Coronary artery (tissue), 2 donors: ENCODE results near the gene TMEM200A.

ENCODE experiments used
- DNase-seq: peaks from one replicate; pipeline ENCODE4 v3.0.0-alpha.2; 2017; ENCODE audit warnings: low spot score
- H3K27ac ChIP-seq, 2 donors: fragments of 200-600 bp; sonication (generic); one replicate each; pipeline ENCODE4 v1.5.1; 2016 to 2019
- H3K4me3 ChIP-seq: fragments of 200-600 bp; sonication (generic); 2 replicates; pipeline ENCODE4 v1.5.1; 2016; ENCODE audit warnings: mild to moderate bottlenecking, moderate library complexity
- CTCF ChIP-seq: fragments of 200-600 bp; sonication (generic); IDR thresholded peaks from one replicate; pipeline ENCODE4 v1.5.1; 2019; ENCODE audit warnings: antibody characterized with exemption

TMEM200A gene

DNA sequence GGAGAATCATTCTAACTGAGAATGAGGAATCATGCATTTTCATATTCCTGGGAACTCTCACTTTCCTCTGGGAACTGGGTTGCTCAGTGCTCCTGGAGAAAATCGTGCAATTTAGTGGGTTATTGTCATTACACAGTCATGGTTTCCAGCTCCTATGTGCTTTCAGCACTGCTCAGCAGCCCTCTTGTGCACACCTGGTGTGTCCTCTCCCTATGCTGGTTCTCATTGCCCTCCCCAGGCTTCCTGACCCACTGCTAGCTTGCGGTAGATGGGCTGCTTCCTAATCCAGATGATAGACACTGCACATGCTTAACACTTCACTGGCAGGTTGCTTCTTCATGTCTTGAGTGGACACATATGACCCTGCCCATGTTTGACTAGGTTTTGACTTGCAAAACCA is 39.7 kb downstream of the TMEM200A start:
- H3K4me3 ChIP-seq, result no peak overlapping the region
- no peak overlapping the region for H3K27ac ChIP-seq
- no peak for DNase-seq
- no peak for TF ChIP-seq CTCF

DNA sequence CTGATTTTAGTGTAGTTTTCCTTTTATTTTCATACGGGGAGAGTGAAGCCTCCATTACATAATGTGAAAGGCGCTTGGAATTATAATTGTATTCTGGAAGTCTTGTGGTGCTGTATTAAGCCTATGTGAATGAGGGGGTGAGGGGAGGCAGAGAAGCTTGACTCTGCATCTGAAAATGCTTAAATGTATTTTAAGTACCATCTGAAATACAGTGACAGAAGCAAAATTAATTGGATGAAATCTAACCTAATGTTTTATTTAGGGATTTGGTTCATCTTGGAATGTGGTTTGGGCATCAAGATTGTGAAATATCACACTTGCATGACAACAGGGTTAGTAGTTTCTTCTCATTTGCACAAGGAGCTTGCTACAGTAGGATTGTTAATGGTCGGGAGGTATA is 41.2 kb downstream of the TMEM200A start:
- no peak overlapping the region for H3K27ac ChIP-seq
- DNase-seq, result no peak
- TF ChIP-seq CTCF, result no peak
- H3K4me3 ChIP-seq, result no peak overlapping the region

- Histone ChIP-seq H3K27ac (no peak overlapping the region), H3K4me3 (no peak overlapping the region)
- TF ChIP-seq CTCF, result no peak
- DNase-seq, result no peak
Measured at GRCh38 chr6:130409418-130410100, 43.7 kb downstream of the TMEM200A start.

DNA sequence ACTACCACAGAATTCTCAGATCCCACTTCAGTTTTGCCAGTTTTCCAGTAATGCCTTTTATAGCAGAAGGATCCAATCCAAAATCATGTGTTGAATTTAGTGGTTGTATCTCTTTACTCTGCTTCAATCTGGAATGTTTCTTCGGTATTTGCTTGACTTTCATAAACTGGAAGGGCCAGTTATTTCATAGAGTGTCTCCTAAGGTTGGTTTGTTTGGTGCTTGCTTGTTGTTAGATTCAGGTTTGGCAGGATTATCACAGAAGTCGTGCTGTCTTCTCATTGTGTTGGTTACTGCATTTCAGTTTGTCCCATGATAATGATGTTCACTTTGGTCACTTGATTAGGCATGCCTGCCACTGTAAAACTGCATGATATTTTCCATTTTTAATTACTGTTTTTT is 45.7 kb downstream of the TMEM200A start:
- no peak for TF ChIP-seq CTCF
- H3K4me3 ChIP-seq, result no peak overlapping the region
- no peak for DNase-seq

DNA sequence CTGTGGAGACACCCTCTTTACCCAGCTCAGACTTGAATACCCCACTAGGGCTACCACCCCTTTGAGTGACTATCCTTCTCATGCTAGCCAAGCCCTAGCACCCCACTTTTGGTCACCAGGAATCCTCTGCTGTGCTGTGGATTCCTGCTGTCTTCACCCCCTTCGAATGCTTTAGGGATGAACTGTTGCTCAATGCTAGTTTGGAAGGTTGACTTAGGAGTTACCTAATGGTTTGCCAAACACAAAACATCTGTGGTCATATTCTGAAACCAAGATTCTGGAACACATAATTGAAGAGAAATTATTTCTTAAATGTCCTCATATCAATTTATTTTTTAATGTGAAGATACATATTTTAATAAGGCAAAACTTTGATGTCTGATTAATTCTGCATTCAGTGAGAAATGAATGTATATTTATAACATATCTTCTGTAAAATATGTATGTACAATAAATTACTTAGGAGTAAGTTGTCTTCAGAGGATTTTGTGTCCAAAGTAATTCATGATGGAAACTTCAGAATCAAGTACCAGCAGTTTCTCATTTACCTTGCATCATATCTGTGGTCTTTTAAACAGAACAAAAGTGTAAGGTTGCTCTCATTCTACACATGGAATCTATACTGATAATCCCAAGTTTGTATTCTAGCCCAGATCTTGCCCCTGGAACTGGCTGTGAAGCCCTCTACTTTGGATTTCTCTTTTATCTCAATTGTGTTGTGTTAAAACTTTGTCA is 46.9 kb downstream of the TMEM200A start:
- no peak overlapping the region for H3K4me3 ChIP-seq
- TF ChIP-seq CTCF, result no peak
- no peak for DNase-seq
- H3K27ac ChIP-seq, result peak overlapping the region in 1 of 2 donors; percentile 6

More for the DNA sequence above, 45.7 kb downstream of the TMEM200A start:
- H3K27ac ChIP-seq, result no peak overlapping the region

DNA sequence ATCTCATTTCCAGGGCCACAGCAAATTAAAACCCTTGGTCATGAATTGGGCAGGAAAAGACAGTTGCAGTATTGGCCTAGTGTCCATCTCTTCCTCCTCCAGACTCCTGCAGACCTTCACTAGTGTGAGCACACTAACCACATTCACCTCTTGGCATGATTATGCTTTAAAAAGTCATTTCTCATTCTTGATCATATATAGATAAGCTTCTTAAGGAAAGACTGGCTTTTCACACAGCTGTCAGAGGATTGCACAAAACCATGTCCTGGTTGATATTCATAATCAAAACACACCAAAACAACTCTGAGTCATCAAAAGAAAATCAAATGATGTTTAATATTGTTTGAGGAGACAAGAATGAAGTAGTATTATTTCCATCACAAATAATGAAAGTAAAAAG is 52.1 kb downstream of the TMEM200A start:
- no peak overlapping the region for H3K27ac ChIP-seq
- TF ChIP-seq CTCF, result no peak
- H3K4me3 ChIP-seq, result no peak overlapping the region
- DNase-seq, result no peak

DNA sequence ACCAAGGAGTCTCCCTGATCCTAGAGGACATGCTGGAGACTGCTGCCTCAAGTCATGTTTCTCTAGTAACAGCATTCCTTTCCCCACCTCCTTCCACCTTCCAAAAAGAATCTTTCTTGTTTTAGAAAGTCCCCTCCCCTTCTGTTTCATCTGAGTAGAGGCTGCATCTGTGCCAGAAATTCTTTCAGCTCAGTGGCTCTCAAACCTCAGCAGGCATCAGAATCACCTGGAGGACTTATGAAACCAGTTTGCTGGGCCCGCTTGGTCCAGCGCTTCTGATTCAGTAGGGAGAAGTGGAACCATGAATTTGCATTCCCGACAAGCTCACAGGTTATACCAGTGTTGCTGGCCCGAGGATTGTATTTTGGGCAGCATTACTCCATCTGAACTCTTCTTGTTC is 55.1 kb downstream of the TMEM200A start:
- no peak for DNase-seq
- TF ChIP-seq CTCF, result no peak
- Histone ChIP-seq H3K4me3 (no peak overlapping the region), H3K27ac (no peak overlapping the region)
